ENCODE results near the gene SIRT2. TPM values are rescaled to one million over a fixed set of nuclear protein-coding genes. Genes with fewer than 3 reads are reported as not detected.

The SIRT2 gene
- total RNA-seq, 4 donors from 2014 or later: 39.8 to 71.5 (median 52.7) TPM

DNA sequence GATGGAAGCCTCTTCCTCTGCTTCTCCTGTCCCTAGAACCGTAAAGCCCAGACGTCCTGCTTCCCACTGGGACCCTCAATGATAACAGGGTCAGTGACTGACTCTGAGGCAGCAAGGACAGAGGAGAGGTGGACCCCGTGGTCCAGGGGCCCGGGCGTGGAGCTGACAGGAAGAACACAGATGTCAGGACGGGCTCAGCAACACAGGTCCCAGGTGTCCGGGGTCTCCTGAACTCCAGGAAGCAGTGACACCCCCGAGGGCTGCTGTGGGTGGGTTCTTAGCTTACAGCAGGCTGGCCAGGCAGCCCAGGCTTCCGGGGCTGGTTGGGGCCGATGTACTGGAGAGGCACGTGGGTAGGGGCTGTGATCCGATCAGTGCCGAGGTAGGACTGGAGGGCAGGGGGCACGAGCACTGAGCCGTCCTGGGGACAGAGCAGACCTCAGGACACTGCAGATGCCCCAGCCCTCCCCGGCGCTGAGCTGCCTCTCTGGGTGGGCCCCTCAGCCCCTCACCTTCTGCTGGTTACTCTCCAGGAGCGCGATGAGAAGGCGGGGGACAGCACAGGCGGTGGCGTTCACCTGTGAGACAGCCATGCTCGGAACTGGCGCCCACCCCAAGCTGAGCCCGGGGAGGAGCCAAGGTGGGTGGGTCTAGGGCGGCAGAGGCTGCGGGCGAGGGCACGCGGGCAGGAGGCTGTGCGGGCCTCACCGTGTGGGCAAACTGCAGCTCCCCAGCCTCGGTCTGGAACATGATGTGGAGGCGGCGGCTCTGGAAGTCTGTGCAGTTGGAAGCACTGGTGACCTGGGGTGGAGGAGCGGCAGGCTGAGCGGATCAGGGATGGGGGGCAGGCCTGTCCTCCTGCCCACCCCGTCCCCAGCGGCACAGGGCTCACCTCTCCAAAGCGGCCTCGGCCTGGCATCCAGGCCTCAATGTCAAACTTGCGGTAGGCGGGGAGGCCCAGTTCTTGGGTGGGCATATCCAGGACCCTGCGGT is 16.2 kb upstream of the SIRT2 start:
- TF ChIP-seq POLR2A (IDR thresholded peaks at IDR 0.05): no peak
- TF ChIP-seq, protein P1, sequence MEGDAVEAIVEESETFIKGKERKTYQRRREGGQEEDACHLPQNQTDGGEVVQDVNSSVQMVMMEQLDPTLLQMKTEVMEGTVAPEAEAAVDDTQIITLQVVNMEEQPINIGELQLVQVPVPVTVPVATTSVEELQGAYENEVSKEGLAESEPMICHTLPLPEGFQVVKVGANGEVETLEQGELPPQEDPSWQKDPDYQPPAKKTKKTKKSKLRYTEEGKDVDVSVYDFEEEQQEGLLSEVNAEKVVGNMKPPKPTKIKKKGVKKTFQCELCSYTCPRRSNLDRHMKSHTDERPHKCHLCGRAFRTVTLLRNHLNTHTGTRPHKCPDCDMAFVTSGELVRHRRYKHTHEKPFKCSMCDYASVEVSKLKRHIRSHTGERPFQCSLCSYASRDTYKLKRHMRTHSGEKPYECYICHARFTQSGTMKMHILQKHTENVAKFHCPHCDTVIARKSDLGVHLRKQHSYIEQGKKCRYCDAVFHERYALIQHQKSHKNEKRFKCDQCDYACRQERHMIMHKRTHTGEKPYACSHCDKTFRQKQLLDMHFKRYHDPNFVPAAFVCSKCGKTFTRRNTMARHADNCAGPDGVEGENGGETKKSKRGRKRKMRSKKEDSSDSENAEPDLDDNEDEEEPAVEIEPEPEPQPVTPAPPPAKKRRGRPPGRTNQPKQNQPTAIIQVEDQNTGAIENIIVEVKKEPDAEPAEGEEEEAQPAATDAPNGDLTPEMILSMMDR (IDR thresholded peaks at IDR 0.05): no peak
- no peak overlapping the region for H3K27ac ChIP-seq
- peaks cover 0 to 5% (median 0%) of the 10 kb centered on the region in 3 donors for H3K4me1 ChIP-seq
- peaks cover 0 to 23% (median 1%) of the 10 kb centered on the region in 4 donors for H3K27me3 ChIP-seq
- H3K36me3 ChIP-seq: peaks cover 0 to 22% (median 0%) of the 10 kb centered on the region in 3 donors
- WGBS, 2 donors: 90 to 100% methylated on average over 3 to 12 of the region's 44 CpGs
- H3K9me3 ChIP-seq: no peaks in the 10 kb centered on the region
- DNase-seq: no peak
- no peak overlapping the region for H3K4me3 ChIP-seq
- intact Hi-C loops (cut with DNase I): no loop called here

DNA sequence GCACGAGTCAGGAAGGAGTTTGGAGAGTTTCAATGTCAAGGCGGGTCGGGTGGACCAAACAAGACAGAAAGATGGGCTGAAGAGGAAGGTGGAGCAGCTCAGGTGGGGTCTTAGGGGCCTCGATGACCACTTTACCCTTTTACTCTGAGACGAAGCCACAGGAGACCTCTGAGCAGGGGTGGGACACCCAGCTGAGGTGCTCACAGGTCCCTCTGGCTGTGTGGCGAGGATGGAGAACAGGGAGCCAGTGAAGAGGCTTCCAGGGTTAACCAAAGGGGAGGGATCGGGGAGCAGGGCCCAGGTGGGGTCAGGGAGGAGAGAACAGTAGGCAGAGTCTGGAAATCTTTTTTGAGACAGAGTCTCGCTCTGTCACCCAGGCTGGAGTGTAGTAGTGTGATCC is 14.5 kb upstream of the SIRT2 start:
- intact Hi-C loops (cut with DNase I): no loop called here
- H3K4me3 ChIP-seq: no peak overlapping the region
- 88 to 89% methylated on average over 7 to 8 of the region's 8 CpGs for WGBS, 2 donors
- no peaks in the 10 kb centered on the region for H3K9me3 ChIP-seq
- no peak overlapping the region for H3K27ac ChIP-seq
- H3K4me1 ChIP-seq: peaks cover 0 to 5% (median 0%) of the 10 kb centered on the region in 3 donors
- no peak for DNase-seq
- TF ChIP-seq, protein P1 (IDR thresholded peaks at IDR 0.05): no peak
- no peak for TF ChIP-seq POLR2A (IDR thresholded peaks at IDR 0.05)
- peaks cover 0 to 23% (median 1%) of the 10 kb centered on the region in 4 donors for H3K27me3 ChIP-seq
- H3K36me3 ChIP-seq: peaks cover 0 to 20% (median 0%) of the 10 kb centered on the region in 3 donors

DNA sequence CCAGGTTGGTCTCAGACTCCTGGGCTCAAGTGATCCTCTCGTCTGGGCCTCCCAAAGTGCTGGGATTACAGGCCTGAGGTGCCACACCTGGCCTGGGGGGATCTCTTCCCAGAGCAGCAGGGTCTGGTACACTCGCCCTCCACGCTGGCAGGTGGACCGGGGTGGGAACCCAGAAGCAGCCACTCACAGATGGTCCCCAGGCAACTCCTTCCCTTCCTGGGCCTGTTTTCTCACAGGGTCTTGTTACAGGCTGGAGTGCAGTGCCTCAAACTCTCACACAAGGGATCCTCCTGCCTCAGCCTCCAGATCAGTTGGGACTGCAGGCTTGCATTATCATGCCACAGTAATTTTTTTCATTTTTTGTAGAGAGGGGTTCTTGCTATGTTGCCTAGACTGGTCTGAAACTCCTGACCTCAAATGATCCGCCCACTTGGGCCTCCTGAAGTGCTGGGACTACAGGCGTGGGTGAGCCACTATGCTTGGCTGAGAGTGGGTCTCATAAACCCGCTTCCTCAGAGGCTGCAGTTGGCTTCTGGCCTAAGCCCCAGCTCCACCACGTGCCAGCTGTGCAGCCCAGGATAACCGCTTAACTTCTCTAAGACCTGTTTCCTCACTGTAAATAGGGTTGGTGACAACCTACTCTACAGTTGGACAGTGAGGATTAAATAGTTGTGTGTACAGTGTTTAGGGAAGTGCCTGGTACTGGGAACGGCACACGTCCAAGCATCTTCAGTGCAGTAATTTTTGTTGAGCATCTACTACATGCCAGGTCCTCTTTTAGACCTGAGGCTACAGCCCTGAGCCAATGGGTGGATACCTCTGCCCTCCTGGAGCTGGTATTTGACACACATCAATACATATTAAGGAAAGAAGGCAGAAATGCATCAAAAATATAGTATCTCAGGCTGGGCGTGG is 13.4 kb upstream of the SIRT2 start:
- intact Hi-C loops (cut with DNase I): no loop called here
- TF ChIP-seq, protein P1 (IDR thresholded peaks at IDR 0.05): no peak
- TF ChIP-seq POLR2A (IDR thresholded peaks at IDR 0.05): no peak
- Histone ChIP-seq H3K4me1 (peaks cover 0 to 5% (median 0%) of the 10 kb centered on the region in 3 donors), H3K27me3 (peaks cover 0 to 23% (median 1%) of the 10 kb centered on the region in 4 donors), H3K4me3 (no peak overlapping the region), H3K9me3 (no peaks in the 10 kb centered on the region), H3K36me3 (peaks cover 0 to 31% (median 0%) of the 10 kb centered on the region in 3 donors), H3K27ac (no peak overlapping the region)
- DNase-seq: no peak
- 69 to 73% methylated on average over 5 to 9 of the region's 12 CpGs for WGBS, 2 donors

DNA sequence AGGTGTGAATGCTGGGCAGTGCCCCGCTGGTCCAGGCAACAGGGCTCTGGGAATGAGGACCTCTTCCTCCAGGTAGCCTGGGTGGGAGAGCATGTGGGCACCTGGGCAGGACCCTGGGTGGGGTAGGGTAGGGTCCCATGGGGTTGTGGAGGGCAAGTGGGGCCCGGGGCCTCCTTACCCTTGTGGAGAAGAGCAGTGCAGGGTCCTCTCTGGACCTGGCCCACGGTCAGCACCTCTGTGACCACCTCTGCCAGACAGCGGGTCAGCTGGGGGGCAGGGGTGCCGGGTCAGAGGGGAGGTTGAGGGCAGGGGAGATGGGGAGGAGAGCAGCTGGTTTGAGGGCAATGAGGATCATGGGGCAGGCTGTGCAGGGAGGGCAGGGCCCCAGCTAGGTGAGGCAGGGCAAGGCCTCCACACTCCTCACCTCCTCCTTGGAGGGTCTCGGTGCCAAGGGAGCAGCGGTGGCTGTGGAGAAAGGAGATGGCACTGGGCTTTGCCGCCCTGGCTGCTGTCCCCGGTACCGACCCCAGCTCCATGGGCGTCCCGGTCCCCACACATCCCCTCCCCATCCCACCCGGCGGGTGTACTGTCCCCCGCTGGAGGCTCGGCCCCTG is 12.1 kb upstream of the SIRT2 start:
- DNase-seq: no peak
- WGBS, 2 donors: 66 to 100% methylated on average over 1 to 3 of the region's 16 CpGs
- no peak for TF ChIP-seq POLR2A (IDR thresholded peaks at IDR 0.05)
- TF ChIP-seq, protein P1 (IDR thresholded peaks at IDR 0.05): no peak

More for the DNA sequence above, 12.1 kb upstream of the SIRT2 start:
- intact Hi-C loops (cut with DNase I): no loop called here
- Histone ChIP-seq H3K27me3 (peaks cover 0 to 23% (median 1%) of the 10 kb centered on the region in 4 donors), H3K36me3 (peaks cover 4 to 45% (median 11%) of the 10 kb centered on the region in 3 donors), H3K27ac (no peak overlapping the region), H3K4me3 (no peak overlapping the region), H3K9me3 (no peaks in the 10 kb centered on the region), H3K4me1 (peaks cover 0 to 5% (median 0%) of the 10 kb centered on the region in 3 donors)
